ENCODE results near the gene TMEM131L.
"Not testable (repeated sequence)": the region's sequence is repeated elsewhere in the genome, so short reads cannot be mapped to it uniquely, and the experiment has no call there.

The TMEM131L gene

DNA sequence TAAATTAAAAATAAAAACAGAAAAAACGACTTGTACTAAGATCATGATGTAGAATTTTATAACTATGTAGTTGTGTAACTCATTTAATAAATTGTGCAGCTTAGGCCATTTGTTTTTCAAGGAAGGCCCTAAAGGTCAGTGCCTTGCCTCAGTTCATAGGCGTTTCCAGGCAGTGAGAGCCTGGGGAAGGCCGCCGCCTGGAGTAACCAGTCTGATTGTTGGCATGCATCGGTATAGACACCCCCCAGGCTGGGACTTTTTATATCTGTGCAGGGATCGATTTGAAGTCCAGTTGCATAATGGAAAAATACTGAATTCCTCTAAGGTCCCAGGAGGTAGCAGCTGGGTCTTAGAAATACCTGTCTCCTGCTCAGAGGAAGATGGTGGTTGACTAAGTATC is 77.2 kb downstream of the TMEM131L start:
- TF ChIP-seq, protein P1, sequence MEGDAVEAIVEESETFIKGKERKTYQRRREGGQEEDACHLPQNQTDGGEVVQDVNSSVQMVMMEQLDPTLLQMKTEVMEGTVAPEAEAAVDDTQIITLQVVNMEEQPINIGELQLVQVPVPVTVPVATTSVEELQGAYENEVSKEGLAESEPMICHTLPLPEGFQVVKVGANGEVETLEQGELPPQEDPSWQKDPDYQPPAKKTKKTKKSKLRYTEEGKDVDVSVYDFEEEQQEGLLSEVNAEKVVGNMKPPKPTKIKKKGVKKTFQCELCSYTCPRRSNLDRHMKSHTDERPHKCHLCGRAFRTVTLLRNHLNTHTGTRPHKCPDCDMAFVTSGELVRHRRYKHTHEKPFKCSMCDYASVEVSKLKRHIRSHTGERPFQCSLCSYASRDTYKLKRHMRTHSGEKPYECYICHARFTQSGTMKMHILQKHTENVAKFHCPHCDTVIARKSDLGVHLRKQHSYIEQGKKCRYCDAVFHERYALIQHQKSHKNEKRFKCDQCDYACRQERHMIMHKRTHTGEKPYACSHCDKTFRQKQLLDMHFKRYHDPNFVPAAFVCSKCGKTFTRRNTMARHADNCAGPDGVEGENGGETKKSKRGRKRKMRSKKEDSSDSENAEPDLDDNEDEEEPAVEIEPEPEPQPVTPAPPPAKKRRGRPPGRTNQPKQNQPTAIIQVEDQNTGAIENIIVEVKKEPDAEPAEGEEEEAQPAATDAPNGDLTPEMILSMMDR (IDR thresholded peaks at IDR 0.05; ENCODE audit: low read depth, low read length) = no peak
- H3K4me3 ChIP-seq (replicated peaks in 1 of 2; ENCODE audit: low read depth in 2 of 2, low read length in 2 of 2) = no peak overlapping the region
- no peak for DNase-seq (ENCODE audit: low read depth in 2 of 2)

DNA sequence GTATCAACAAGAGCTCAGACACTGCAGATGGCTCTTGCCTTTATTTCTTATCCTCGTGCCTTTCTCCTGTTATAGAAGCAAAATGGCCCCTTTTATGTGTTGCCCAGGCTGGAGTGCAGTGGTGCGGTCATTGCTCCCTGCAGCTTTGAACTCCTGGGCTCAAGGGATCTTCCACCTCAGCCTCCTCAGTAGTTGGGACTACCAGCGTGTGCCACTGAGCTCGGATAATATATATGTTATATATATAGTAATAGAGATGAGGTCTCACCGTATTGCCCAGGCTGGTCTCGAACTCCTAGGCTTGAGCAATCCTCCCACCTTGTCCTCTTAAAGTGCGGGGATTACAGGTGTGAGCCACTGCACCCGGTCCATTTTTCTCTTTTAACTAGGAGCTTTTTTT is 79.7 kb downstream of the TMEM131L start:
- TF ChIP-seq, protein P1 (IDR thresholded peaks at IDR 0.05; ENCODE audit: low read depth, low read length) = no peak

DNA sequence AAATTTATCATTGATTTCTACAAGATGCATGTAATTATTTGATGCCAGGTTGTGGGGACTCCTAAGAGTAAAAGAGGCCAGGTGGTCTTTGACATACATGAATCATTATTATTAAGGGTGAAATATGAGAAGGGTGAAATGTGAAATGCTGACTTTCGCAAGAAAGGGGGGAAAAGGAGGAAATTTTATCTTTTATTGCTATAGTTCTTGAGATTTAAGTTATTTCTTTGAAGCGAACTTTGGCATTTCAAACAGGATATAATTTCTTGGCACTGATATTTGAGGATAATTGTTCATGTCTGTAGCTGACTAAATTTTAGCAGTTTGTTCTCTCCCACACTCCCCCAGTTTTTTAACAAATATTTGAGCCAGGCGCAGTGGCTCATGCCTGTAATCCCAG is 80.1 kb downstream of the TMEM131L start:
- no peak overlapping the region for H3K4me3 ChIP-seq (replicated peaks in 1 of 2; ENCODE audit: low read depth in 2 of 2, low read length in 2 of 2)
- no peak for DNase-seq (ENCODE audit: low read depth in 2 of 2)
- TF ChIP-seq, protein P1 (IDR thresholded peaks at IDR 0.05; ENCODE audit: low read depth, low read length) = no peak

More for the DNA sequence above, 79.7 kb downstream of the TMEM131L start:
- no peak overlapping the region for H3K4me3 ChIP-seq (replicated peaks in 1 of 2; ENCODE audit: low read depth in 2 of 2, low read length in 2 of 2)
- no peak for DNase-seq (ENCODE audit: low read depth in 2 of 2)

DNA sequence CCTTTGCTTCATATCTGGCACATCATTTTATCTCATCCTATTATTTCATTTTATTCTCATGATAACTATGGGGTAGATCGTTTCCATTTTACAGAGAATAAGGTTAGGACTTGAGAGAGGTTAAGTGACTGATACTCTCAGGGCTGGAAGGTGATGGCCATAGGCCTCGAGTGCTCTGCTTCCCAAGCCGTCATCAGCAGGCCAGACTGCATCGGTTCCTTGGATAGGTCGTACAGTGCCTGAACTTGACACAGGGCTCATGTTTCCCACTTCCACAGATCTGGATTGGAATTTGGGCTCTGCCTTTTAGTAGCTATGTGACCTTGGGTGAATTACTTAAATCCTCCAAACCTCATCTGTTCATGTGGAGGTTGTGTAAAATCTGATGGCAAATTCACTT is 81.4 kb downstream of the TMEM131L start:
- no peak overlapping the region for H3K4me3 ChIP-seq (replicated peaks in 1 of 2; ENCODE audit: low read depth in 2 of 2, low read length in 2 of 2)
- TF ChIP-seq, protein P1 (IDR thresholded peaks at IDR 0.05; ENCODE audit: low read depth, low read length) = no peak
- DNase-seq (ENCODE audit: low read depth in 2 of 2) = no peak

DNA sequence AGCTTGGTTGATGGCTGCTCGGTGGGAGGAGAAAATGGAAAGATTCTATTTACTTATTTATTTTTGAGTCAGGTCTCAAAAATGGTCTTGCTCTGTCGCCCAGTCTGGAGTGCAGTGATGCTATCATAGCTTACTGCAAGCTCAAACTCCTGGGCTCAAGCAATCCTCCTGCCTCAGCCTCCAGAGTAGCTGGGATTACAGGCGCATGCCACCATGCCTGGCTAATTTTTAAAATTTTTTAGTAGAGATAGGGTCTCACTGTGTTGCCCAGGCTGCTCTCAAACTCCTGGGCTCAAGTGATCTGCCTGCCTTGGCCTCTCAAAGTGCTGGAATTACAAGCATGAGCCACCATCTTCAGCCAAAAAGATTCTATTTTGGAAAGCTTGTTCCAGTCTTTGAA is 82.7 kb downstream of the TMEM131L start:
- DNase-seq (ENCODE audit: low read depth in 2 of 2); H3K4me3 ChIP-seq (replicated peaks in 1 of 2; ENCODE audit: low read depth in 2 of 2, low read length in 2 of 2): not testable (repeated sequence)

DNA sequence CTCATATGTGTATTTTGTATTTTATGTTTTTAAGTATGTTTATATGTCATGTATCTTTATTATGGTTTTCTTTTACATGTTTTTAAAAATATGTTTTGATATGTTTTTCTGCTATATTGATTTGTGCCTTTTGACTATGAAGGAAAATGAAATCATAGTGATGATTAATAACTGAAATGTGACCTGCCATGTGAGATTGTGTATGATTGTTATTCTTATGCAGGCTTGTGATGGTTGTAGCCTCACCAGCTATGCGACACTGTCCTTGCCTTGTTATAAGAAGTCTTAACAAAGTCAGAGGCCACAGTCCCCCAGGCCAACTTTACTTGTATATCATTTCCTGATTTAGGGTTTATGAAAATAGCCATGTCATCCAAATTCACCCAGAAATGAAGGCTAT is 83.2 kb downstream of the TMEM131L start:
- TF ChIP-seq, protein P1 (IDR thresholded peaks at IDR 0.05; ENCODE audit: low read depth, low read length) = no peak
- DNase-seq (ENCODE audit: low read depth in 2 of 2) = no peak
- no peak overlapping the region for H3K4me3 ChIP-seq (replicated peaks in 1 of 2; ENCODE audit: low read depth in 2 of 2, low read length in 2 of 2)

DNA sequence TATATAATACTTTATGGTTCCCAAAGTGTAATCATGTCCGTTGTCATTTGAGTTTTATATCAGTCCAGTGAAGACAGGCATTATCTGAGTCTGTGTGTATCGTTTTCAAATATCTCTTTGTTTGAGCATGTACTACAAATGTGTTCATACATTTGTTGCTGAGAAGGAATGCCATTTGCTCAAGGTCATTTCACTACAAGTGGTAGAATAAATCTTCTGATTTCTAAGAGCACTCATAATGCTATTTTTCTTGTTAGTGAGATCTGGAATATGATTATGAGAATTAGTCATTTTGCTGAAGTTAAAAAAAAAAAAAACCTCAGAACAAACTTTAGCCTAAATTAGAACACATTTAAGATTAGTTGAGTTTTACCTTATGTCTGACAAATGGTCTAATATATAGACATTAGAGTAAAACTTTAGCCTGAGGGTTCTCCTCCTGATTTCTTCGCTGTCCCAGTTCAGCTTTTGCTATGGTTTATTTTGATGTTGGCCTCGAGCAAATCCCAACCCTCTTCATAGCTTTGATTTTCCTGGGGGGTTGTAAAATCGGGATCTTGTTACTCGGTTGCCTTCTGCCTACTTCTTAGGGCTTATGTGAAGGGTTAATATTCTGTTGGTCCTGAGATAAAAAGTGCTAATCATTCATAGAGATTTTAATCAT is 87.1 kb downstream of the TMEM131L start:
- no peak overlapping the region for H3K4me3 ChIP-seq (replicated peaks in 1 of 2; ENCODE audit: low read depth in 2 of 2, low read length in 2 of 2)
- no peak for DNase-seq (ENCODE audit: low read depth in 2 of 2)
- TF ChIP-seq, protein P1 (IDR thresholded peaks at IDR 0.05; ENCODE audit: low read depth, low read length) = no peak
